Activated CD4-positive, CD25-positive, alpha-beta regulatory T cell treated with anti-CD3 and anti-CD28 coated beads, Interleukin-2, amount 50 U/mL, for 72 hours (primary cell): Measurements from ENCODE around the gene APOE.
"Not testable (repeated sequence)": the region's sequence is repeated elsewhere in the genome, so short reads cannot be mapped to it uniquely, and the experiment has no call there.

ENCODE experiments used
- DNase-seq: peaks from one replicate; pipeline ENCODE4 v3.0.0; 2021

The APOE gene

DNA sequence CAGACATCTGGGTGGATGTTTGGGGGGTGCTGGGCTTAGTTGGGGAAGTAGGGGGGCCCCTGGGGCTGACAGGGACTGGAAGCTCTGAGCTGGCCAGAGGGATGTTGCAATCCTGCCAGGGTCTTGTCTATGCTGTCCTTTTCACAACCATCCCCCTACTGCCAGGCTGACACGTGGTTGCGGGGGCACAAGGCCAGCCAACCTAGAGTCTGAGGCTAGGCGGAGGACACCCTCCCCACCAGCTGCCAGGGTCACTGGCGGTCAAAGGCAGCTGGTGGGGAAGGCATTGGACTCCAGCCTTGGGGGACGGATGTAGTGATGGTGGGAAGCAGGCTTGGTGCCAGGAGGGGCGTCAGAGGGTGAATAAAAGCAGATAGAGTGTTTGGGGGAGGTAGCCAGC is 7.3 kb downstream of the APOE start:
- DNase-seq = no peak

DNA sequence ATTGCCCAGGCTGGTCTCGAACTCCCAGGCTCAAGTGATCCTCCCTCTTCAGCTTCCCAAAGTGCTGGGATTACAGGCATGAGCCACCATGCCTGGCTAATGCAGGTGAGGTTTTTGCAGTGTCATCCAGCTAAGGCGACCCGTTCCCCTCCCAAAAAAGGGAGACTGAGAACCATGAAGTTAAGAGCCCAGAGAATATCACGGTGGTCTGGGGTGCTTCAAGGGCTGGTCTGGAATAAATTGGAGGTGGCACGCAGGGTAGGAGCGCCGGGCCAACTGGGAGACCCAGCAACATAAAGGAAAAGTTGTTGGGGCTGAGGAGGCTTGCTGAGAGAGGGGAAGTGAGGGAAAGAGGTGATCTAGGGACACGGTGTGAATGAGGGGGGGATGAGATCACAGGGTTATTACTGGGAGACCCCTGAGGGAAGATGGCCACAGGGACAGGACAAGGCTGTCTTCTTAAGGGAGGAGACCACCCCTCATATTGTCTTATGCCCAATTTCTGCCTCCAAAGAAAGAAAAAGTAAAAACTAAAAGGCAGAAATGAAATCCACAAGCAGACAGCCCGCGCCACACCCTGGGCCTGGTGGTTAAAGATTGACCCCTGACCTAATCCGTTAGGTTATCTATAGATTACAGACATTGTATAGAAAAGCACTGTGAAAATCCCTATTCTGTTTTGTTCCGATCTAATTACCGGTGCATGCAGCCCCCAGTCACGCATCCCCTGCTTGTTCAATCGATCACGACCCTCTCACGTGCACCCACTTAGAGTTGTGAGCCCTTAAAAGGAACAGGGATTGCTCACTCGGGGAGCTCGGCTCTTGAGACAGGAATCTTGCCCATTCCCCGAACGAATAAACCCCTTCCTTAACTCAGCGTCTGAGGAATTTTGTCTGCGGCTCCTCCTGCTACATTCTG is 8.2 kb downstream of the APOE start:
- DNase-seq = not testable (repeated sequence)

DNA sequence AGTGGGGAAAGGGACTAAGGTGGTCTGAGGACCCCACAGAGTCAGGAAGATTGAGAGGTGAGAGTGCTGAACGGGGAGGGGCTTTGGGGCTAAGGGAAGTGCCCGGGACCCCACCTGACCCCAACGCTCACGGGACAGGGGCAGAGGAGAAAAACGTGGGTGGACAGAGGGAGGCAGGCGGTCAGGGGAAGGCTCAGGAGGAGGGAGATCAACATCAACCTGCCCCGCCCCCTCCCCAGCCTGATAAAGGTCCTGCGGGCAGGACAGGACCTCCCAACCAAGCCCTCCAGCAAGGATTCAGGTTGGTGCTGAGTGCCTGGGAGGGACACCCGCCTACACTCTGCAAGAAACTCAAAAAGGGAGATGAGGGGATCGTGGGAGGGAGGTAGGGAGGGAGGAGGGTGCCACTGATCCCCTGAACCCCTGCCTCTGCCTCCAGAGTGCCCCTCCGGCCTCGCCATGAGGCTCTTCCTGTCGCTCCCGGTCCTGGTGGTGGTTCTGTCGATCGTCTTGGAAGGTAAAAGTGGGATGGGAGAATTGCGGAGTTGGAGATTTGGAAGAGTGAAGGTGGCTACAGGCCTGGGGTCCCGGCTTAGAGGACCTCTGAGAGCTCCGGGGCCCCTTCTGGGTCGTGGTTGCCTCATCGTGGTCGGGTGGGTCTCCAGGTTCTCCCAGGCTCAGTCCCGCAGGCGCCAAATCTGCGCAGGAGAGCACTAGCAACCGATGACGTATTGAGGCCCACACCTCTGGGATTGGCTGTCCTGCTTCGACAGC is 9.0 kb downstream of the APOE start, which contains the start of gene APOC1:
Gene APOC1 (plus strand): TSS at position 176 of the 774 bp plus-strand sequence. CDS start 284 bp downstream, at position 460.
- DNase-seq = peak; percentile 75

DNA sequence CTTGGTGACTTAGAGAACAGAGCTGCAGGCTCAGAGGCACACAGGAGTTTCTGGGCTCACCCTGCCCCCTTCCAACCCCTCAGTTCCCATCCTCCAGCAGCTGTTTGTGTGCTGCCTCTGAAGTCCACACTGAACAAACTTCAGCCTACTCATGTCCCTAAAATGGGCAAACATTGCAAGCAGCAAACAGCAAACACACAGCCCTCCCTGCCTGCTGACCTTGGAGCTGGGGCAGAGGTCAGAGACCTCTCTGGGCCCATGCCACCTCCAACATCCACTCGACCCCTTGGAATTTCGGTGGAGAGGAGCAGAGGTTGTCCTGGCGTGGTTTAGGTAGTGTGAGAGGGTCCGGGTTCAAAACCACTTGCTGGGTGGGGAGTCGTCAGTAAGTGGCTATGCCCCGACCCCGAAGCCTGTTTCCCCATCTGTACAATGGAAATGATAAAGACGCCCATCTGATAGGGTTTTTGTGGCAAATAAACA is 18.7 kb downstream of the APOE start:
- no peak for DNase-seq

DNA sequence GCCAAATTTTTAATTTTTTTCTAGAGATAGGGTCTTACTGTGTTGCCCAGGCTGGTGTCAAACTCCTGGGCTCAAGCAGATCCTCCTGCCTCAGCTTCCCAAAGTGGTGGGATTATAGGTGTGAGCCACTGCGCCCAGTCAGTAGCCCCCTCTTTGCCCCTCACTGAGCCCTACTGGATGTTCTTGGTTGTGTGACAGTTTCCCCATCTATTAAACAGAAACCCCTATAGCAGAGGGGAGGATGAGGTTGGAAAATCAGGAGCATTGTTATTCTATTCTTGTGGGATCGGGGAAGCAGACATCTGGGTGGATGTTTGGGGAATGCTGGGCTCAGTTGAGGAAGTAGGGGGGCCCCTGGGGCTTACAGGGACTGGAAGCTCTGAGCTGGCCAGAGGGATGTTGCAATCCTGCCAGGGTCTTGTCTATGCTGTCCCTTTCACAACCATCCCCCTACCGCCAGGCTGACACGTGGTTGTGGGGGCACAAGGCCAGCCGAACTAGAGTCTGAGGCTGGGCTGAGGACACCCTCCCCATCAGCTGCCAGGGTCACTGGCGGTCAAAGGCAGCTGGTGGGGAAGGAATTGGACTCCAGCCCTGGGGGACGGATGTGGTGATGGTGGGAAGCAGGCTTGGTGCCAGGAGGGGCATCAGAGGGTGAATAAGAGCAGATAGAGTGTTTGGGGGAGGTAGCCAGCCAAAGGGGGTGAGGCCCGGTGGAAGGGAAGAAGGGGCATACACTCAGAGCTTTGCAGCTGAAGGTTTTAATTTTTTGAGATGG is 19.7 kb downstream of the APOE start:
- DNase-seq = no peak

DNA sequence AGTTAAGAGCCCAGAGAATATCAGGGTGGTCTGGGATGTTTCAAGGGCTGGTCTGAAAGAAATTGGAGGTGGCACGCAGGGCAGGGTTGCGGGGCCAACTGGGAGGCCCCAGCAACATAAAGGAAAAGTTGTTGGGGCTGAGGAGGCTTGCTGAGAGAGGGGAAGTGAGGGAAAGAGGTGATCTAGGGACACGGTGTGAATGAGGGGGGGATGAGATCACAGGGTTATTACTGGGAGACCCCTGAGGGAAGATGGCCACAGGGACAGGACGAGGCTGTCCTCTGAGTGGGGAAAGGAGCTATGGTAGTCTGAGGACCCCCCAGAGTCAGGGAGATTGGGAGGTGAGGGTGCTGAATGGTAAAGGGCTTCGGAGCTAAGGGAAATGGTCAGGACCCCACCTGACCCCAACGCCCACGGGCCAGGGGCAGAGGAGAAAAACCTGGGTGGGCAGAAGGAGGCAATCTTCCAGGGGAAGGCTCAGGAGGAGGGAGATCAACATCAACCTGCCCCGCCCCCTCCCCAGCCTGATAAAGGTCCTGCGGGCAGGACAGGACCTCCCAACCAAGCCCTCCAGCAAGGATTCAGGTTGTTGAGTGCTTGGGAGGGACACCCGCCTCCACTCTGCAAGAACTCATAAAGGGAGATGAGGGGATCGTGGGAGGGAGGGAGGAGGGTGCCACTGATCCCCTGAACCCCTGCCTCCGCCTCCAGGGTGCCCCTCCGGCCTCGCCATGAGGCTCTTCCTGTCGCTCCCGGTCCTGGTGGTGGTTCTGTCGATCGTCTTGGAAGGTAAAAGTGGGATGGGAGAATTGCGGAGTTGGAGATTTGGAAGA is 20.9 kb downstream of the APOE start:
- not testable (repeated sequence) for DNase-seq

DNA sequence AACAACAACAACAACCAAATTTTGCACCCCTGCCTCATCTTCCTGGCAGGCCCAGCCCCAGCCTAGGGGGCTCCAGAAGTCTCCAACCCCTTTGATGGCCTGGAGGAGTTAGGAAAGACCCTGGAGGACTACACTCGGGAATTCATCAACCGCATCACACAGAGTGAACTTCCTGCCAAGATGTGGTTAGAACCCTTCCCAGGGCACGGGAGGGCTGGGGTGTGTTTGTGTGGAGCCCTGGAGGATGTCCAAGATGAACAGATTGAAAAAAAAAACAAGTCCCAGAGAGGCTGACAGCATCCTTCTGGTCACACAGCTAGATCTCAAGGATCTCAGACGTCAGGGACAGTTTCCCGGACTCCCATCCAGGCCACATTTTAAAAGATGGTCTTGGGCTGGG is 22.1 kb downstream of the APOE start:
- no peak for DNase-seq

DNA sequence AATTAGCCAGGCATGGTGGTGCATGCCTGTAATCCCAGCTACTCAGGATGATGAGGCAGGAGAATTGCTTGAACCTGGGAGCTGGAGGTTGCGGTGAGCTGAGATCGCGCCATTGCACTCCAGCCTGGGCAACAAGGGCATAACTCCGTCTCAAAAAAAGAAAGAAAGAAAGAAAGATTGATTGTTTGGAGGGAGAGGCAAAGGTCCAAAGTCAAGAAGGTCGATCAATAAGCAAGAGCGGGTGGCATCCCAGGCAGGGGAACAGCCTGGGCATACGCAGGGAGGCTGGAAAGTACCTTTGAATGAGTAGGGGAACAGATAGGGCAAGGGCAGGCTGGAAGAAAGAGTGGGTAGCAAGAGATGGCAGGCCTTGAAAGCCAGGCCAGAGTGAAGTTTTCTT is 24.5 kb downstream of the APOE start:
- no peak for DNase-seq

DNA sequence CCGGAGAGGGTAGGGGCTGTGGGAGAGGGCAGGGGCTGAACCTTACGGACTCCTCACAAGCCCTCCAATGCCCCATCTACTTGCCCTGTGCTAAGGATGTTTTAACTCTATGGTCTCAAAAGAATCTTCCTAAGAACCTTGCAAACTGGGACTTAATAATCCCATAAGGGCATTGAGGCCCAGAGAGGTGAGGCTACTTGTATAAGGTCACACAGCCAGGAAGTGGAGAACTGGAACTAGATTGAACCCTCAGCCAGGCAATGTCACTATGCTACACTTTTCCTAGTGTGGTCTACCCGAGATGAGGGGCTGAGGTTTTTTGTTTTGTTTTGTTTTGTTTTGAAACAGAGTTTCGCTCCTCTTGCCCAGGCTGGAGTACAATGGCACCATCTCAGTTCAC is 25.9 kb downstream of the APOE start:
- DNase-seq = no peak

DNA sequence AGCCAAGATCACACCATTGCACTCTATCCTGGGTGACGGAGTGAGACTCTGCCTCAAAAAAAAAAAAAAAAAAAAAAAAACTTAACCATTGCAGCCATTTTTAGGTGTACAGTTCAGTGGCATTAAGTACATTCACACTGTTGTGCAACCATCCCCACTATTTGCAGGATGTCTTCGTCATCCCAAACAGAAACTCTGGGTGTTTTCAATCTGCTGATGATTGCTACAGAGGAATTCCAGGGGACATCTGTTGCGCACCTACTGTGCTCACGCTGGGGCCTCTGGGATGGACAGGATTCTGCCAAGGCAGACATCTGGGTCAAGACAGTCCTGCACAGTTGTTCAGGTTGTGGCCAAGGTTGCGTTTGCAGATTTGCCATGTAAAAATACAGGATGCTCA is 34.1 kb downstream of the APOE start:
- DNase-seq = no peak

DNA sequence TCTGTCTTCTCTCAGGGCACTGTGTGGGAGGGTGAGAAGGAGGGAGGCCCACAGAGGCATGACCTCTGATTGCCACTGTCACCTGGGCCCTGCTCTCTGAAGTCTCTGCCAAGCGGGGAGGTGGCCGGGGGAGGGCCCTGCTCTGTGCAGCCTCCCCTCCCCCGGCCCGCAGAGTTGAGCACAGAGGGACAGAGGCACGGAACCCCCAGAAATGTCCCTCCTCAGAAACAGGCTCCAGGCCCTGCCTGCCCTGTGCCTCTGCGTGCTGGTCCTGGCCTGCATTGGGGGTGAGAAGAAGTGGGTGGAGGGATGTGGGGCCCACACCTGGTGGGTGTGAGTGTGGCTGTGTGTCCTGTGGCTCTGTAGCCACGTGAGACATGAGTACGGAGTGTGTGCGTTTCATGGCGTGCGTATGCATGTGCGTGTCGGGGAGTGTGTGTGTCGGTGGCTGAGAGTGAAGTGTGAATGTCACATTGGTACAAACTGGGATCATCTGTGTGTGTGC is 36.5 kb downstream of the APOE start, which contains the start of gene APOC4:
Gene APOC4 (plus strand): TSS at position 171 of the 505 bp plus-strand sequence. CDS start 41 bp downstream, at position 212.
- DNase-seq = no peak

DNA sequence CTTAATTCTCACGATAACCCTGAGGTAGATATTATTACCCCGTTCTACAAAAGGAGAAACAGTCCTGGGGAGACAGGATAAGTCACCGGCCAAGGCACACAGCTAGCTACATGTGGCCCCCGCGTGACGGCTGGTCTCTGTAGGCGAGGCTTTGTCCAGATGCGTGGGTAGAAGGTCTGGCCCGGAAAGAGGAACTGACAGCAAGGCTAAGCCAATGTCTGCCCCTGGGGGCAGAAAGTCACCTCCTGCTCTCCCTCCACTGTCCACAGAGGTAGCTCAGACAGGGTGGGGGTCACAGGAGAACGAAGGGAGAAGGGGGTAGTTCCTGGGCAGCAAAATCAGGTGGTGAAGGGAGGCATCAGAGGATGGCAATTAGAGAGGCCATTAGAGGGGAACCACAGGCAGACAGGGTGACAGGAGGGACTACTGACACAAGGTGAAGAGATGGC is 38.2 kb downstream of the APOE start:
- DNase-seq = no peak

DNA sequence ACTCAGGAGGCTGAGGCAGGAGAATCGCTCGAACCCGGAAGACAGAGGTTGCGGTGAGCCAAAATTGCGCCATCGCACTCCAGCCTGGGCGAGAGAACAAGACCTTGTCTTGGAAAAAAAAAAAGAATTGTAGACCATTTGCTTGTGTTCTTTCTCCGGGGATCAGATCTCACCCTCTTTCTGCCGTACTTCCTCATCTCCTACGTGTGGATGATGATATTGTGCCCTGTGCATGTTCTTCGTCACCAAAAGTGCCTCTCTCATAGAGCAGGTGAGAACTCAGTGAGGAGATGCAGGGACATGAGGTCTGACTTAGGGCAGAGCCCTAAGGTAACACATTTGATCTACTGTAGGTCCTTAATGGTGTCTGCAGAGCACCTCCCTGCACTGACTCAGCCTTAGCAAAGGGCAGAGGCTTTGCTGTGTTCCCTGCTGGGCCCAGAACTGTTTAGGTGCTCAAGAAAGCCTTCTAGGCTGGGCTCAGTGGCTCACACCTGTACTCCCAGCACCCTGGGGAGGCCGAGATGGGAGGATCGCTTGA is 41.5 kb downstream of the APOE start:
- no peak for DNase-seq

DNA sequence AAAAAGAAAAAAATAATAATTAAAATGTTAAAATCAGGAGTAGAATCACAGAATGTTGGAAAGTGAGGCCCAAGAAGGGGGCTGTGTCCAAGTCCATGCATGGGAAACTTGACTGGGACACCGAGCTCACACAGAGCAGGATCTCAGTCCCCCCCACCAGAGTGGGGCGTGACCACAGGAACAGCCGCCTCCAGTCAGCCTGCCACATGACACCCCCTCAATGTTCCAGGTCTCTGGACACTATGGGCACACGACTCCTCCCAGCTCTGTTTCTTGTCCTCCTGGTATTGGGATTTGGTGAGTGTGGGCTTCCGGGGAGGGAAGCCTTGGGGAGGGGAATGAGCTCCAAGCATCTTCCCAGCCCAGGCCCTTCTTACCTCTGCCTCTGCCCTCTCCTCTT is 42.6 kb downstream of the APOE start:
- no peak for DNase-seq

DNA sequence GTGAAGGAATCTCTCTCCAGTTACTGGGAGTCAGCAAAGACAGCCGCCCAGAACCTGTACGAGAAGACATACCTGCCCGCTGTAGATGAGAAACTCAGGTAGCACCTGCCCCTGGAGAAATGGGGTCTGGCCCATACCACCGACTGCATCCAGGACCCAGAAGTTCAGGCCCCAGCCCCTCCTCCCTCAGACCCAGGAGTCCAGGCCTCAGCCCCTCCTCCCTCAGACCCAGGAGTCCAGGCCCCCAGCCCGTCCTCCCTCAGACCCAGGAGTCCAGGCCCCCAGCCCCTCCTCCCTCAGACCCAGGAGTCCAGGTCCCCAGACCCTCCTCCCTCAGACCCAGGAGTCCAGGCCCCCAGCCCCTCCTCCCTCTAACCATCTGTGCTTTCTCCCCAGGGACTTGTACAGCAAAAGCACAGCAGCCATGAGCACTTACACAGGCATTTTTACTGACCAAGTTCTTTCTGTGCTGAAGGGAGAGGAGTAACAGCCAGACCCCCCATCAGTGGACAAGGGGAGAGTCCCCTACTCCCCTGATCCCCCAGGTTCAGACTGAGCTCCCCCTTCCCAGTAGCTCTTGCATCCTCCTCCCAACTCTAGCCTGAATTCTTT is 43.3 kb downstream of the APOE start:
- no peak for DNase-seq

DNA sequence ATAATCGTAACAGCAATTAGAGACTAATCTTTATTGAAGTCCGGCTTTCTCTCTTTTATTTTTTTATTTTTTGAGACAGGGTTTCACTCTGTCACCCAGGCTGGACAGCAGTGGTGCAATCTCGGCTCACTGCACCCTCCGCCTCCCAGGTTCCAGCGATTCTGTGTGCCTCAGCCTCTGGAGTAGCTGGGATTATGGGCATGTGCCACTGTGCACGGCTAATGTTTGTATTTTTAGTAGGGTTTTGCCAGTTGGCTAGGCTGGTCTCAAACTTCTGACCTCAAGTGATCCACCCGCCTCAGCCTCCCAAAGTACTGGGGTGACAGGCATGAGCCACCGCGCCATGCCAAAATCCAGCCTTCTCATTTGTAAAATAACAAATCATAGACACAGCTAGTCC is 44.0 kb downstream of the APOE start:
- no peak for DNase-seq

DNA sequence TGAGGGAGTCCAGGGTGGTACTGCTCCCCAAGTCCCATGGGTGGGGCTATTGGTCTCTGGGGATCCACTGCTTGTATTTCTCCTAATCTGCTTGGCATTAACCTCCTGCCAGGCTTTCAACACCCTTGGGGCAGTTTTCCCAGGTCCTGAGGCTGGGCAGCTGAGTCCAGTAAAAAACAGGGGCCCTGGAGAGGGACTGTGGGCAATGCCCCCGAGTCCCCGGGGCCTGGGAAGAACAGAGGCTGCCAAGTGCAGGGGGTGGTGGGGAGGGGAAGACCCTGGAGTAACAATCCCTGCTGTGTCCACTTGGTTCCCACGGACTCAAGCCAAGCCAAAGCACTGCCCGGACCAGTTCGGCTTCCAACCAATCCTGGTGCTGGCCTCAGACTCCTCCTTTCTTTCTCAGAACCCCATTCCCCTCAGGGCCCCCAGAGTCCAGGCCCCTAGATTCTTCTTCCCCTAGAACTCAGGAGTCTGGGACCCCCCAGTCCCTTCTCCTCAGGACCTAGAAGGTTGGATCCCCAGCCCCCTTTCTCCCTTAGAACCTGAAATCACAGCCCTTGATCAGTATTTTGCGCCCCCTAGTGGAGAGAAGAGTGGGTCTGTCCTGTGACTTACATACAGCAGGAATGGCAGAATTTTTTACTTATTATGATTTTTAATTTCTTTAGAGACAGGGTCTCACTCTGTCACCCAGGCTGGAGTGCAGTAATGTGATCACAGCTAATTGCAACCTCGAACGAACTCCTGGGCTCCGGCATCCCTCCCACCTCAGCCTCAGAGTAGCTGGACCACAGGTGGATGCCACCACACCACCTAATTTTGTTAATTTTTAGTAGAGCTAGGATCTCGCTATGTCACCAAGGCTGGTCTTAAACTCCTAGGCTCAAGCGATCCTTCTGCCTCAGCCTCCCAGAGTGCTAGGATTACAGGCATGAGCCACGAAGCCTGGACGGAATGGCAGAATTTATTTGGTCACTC is 45.9 kb downstream of the APOE start:
- DNase-seq = peak; percentile 55

DNA sequence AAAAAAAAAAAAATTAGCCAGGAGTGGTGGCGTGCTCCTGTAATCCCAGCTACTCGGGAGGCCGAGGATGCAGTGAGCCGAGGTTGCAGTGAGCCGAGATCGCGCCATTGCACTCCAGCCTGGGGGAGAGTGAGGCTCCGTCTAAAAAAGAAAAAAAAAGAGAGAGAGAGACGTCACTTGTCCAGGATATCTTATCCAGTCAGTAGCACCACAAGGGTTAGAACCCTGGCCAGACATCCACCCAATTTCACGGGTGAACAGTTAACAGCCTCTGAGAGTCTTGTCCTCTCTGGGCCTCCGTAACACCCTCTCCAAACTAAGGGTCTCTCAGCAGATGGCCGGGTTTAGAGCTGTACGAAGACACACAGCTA is 48.7 kb downstream of the APOE start:
- no peak for DNase-seq

DNA sequence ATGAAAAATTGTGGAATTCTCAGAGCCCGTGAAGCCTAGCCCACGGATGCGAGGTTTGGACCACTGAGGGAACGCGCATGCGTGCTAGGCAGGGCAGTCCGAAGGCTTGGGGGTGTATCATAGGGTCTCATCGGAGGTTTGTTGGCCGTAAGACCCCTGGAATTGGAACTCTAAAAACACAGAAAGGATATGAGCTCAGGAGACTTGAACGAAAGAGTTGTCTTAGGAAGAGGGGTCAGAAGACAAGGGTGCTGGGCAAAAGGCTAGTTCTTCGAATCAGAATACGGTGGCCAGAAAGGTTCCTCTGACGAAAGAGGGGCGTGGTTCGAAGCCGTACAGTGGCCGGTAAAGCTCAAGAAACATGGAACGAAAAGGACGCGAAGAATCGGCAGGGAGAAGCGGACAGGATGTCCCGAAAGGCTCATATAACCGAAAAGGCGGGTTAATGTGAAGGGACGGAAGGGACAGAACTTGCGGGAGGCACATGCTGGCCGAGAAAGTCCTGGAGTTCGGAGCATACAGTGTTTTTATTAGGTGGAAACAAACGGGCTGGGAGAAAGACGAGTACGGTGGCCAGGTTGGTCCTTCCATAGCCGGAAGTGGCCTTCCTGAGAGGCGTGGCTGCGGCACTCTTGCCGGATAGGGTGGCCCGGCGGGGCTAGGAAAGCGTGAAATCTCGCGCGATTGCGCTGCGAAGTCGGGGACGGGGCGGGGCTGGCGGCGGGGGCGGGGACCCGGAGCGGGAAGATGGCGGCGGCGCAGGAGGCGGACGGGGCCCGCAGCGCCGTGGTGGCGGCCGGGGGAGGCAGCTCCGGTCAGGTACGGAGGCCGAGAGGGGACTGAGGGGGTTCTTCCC is 49.3 kb downstream of the APOE start, which contains the start of gene CLPTM1:
Gene CLPTM1 (plus strand): TSS at position 732 of the 856 bp plus-strand sequence. CDS start 16 bp downstream, at position 748.
- DNase-seq = peak; percentile 95
